CD4-positive, alpha-beta memory T cell (primary cell): Measurements from ENCODE around the gene OSBPL8. TPM values are rescaled to one million over a fixed set of nuclear protein-coding genes. Genes with fewer than 3 reads are reported as not detected.

Experiments
- CTCF ChIA-PET: fragments of 350-600 bp; sonication (Branson Sonifier 250); formaldehyde crosslinking; loops from one replicate; lab custom pipeline; 2021; ENCODE audit warnings: inconsistent platforms; ENCODE audit not compliant: partially characterized antibody; lab: Charles Lee
- POLR2A ChIA-PET: fragments of 350-600 bp; sonication (Branson Sonifier 250); formaldehyde crosslinking; loops from one replicate; lab custom pipeline; 2021; ENCODE audit not compliant: partially characterized antibody; lab: Charles Lee
- DNase-seq, 5 donors: peaks; one replicate each; pipeline versions ENCODE4 v3.0.0 to v3.0.0-alpha.2; 2020 to 2022; ENCODE audit warnings: mixed read lengths in 1 of 5
- H3K27ac ChIP-seq: one replicate; pipeline ENCODE4 v1.7.0; 2013; ENCODE audit warnings: low read depth, low read length
- H3K27me3 ChIP-seq: 2 replicates; pipeline ENCODE4 v1.7.0; 2013; ENCODE audit warnings: mild to moderate bottlenecking, low read length, moderate library complexity; ENCODE audit not compliant: insufficient read depth
- H3K36me3 ChIP-seq: 2 replicates; pipeline ENCODE4 v1.7.0; 2013; ENCODE audit warnings: mild to moderate bottlenecking, low read length, moderate library complexity; ENCODE audit not compliant: insufficient read depth
- H3K4me1 ChIP-seq: 2 replicates; pipeline ENCODE4 v1.7.0; 2013; ENCODE audit warnings: mild to moderate bottlenecking, low read length, moderate library complexity; ENCODE audit not compliant: insufficient read depth
- H3K4me3 ChIP-seq, 2 donors: one replicate each; pipeline ENCODE4 v1.7.0; 2013; ENCODE audit warnings: low read length in 2 of 2, mild to moderate bottlenecking in 1 of 2
- H3K9me3 ChIP-seq, 2 donors: one replicate each; pipeline ENCODE4 v1.7.0; 2013; ENCODE audit warnings: low read length in 2 of 2, control low read depth in 1 of 2; ENCODE audit not compliant: control insufficient read depth in 1 of 2
- H3K27ac Mint-ChIP-seq, 7 donors: one replicate each; pipeline ENCODE4 v1.8.0; 2020 to 2021; ENCODE audit warnings: mixed read lengths in 7 of 7, mild to moderate bottlenecking in 6 of 7, inconsistent platforms in 3 of 7, moderate library complexity in 3 of 7
- H3K27me3 Mint-ChIP-seq, 2 donors: one replicate each; pipeline ENCODE4 v1.8.0; 2020 to 2021; ENCODE audit warnings: mixed read lengths in 2 of 2
- H3K36me3 Mint-ChIP-seq, 2 donors: one replicate each; pipeline ENCODE4 v1.8.0; 2020 to 2021; ENCODE audit warnings: mixed read lengths in 2 of 2, inconsistent platforms in 1 of 2, mild to moderate bottlenecking in 1 of 2
- H3K4me1 Mint-ChIP-seq, 4 donors: one replicate each; pipeline ENCODE4 v1.8.0; 2020 to 2021; ENCODE audit warnings: mixed read lengths in 4 of 4, mild to moderate bottlenecking in 1 of 4
- H3K4me3 Mint-ChIP-seq, 8 donors: one replicate each; pipeline ENCODE4 v1.8.0; 2020 to 2021; ENCODE audit warnings: mixed read lengths in 8 of 8, mild to moderate bottlenecking in 7 of 8, moderate library complexity in 6 of 8, inconsistent platforms in 3 of 8
- H3K9me3 Mint-ChIP-seq, 8 donors: one replicate each; pipeline ENCODE4 v1.8.0; 2020 to 2021; ENCODE audit warnings: mixed read lengths in 8 of 8, mild to moderate bottlenecking in 5 of 8, inconsistent platforms in 3 of 8, moderate library complexity in 1 of 8
- intact Hi-C: fragments of 100-400 bp; cut with micrococcal nuclease; formaldehyde crosslinking; loops from one replicate; pipeline ENCODE4 v1.15.1; 2023
- polyA plus RNA-seq, 2 donors: library from polyadenylated mRNA; unstranded; fragments of 300-500 nt; fragmentation: Illumina TruSeq; gene quantifications; one replicate each; pipeline ENCODE4 v1.2.3, GENCODE V29; 2021
- total RNA-seq, 2 experiments: library from RNA; stranded (reverse); gene quantifications; one replicate each; pipeline ENCODE4 v1.2.3, GENCODE V29; 2021

Gene OSBPL8
- total and polyA plus RNA-seq, 4 experiments from 2014 or later: 126 to 143 (median 129) TPM

DNA sequence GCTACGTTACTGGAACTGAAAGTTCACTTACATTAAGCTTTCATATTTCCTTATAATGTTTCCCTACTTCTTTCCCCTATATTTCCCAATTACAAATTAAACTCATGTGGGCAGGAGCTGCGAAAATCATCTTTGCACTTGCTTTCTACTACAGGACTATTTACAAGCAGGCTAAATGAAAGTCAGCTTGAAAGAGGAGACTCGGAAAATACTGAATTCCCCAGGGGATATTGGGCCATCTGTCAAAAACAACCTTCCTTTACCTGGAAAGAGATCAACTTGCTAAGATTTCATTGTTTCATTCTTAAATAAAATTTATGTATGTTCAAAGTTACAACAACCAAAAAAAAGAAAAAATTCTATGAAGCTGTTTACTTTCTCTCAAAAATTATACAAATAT lies 118.6 kb downstream of the OSBPL8 start:
- POLR2A ChIA-PET: no interaction called here
- Mint-ChIP-seq H3K4me3 (no peak overlapping the region), H3K9me3 (peaks cover 0 to 2% (median under 1%) of the 10 kb centered on the region in 8 donors), H3K4me1 (peaks cover 26 to 48% (median 43%) of the 10 kb centered on the region in 4 donors), H3K27me3 (no peaks in the 10 kb centered on the region), H3K36me3 (peaks cover 21 to 25% of the 10 kb centered on the region in 2 donors), H3K27ac (peak overlapping the region in 2 of 7 donors; percentile 1 to 73)
- no peaks in the 10 kb centered on the region for H3K9me3 ChIP-seq
- CTCF ChIA-PET: interaction anchor here (1.2 to 1.4 kb wide), 2 partner anchors 16 to 282 kb away, joined by 3 to 9 read pairs; no protein-coding TSS in a partner anchor
- no peak overlapping the region for H3K27ac ChIP-seq
- peaks cover 32% of the 10 kb centered on the region for H3K4me1 ChIP-seq
- DNase-seq: no peak
- intact Hi-C loops: no loop called here
- H3K36me3 ChIP-seq: no peaks in the 10 kb centered on the region
- no peak overlapping the region for H3K4me3 ChIP-seq
- H3K27me3 ChIP-seq: no peaks in the 10 kb centered on the region

DNA sequence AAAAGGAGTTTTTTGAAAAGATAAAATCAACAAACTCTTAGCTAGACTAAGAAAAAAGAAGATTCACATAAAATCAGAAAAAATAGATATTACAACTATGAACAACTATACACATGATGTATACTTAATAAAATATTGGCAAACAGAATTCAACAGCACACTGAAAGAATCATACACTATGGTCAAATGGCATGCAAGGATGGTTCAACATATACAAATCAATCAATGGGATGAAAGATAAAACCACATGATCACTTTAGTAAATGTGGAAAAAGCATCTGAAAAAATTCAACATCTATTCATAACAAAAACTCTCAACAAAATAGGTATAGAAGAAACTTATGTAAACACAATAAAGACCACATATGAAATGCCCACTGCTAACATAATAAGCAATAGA lies 126.8 kb downstream of the OSBPL8 start:
- Histone ChIP-seq H3K9me3 (peaks cover 0 to 9% of the 10 kb centered on the region in 2 donors), H3K4me1 (no peaks in the 10 kb centered on the region), H3K27me3 (no peaks in the 10 kb centered on the region), H3K4me3 (no peak overlapping the region), H3K27ac (no peak overlapping the region), H3K36me3 (no peaks in the 10 kb centered on the region)
- no peaks in the 10 kb centered on the region for H3K27me3 Mint-ChIP-seq
- H3K9me3 Mint-ChIP-seq: peaks cover 6 to 50% (median 37%) of the 10 kb centered on the region in 8 donors
- peaks cover 64 to 72% of the 10 kb centered on the region in 2 donors for H3K36me3 Mint-ChIP-seq
- intact Hi-C loops: no loop called here
- POLR2A ChIA-PET: no interaction called here
- peaks cover 21 to 31% (median 30%) of the 10 kb centered on the region in 4 donors for H3K4me1 Mint-ChIP-seq
- H3K27ac Mint-ChIP-seq: peak overlapping the region in 1 of 7 donors; percentile 35
- no peak for DNase-seq
- CTCF ChIA-PET: no interaction called here
- no peak overlapping the region for H3K4me3 Mint-ChIP-seq

DNA sequence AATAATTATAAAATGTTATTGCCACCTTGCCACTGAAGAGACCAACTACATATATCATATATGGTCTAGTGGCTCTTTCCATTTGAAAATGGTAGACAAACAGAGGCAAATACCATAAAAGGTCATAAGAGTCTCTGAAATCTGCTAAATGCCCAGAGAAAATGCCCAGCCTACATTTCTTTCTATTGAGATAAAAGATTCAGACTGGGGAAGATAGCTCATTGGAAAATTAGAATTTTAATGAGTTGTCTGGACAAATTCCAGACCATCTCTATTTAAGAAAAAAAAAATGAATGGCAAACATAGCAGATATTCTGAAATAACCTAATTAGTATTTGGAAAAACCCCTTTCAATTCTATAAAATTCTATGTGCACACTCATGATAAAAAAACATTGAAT lies 131.5 kb downstream of the OSBPL8 start:
- intact Hi-C loops: no loop called here
- ChIA-PET POLR2A (no interaction called here), CTCF (no interaction called here)
- no peak for DNase-seq
- Histone ChIP-seq H3K27me3 (no peaks in the 10 kb centered on the region), H3K4me1 (no peaks in the 10 kb centered on the region), H3K27ac (no peak overlapping the region), H3K4me3 (no peak overlapping the region), H3K9me3 (peaks cover 0 to 8% of the 10 kb centered on the region in 2 donors), H3K36me3 (no peaks in the 10 kb centered on the region)
- H3K4me1 Mint-ChIP-seq: peaks cover 20 to 33% (median 29%) of the 10 kb centered on the region in 4 donors
- H3K36me3 Mint-ChIP-seq: peaks cover 52 to 62% of the 10 kb centered on the region in 2 donors
- H3K9me3 Mint-ChIP-seq: peaks cover 6 to 48% (median 37%) of the 10 kb centered on the region in 8 donors
- no peaks in the 10 kb centered on the region for H3K27me3 Mint-ChIP-seq
- H3K27ac Mint-ChIP-seq: no peak overlapping the region
- H3K4me3 Mint-ChIP-seq: no peak overlapping the region

DNA sequence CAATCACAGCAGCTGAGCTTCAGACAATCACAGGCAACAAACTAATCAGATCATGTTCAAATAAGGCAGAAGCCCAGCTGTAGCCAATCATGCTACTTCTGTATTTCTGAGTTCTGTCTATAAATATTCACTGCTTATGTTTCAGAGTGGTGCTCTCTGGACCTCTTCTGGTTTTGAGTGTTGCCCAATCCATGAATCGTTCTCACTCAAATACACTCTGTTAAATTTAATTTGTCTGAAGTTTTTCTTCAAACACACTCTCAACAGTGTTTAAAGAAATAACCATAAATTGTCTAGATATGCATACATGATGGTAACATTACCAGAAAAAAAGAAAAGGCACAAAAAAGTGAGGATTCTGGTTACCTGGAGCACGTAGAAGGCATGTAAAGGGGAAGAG lies 133.4 kb downstream of the OSBPL8 start:
- H3K27me3 Mint-ChIP-seq: no peaks in the 10 kb centered on the region
- Histone ChIP-seq H3K9me3 (peaks cover 0 to 2% of the 10 kb centered on the region in 2 donors), H3K36me3 (no peaks in the 10 kb centered on the region), H3K27me3 (no peaks in the 10 kb centered on the region), H3K4me3 (no peak overlapping the region), H3K27ac (no peak overlapping the region), H3K4me1 (no peaks in the 10 kb centered on the region)
- peak overlapping the region in 1 of 8 donors; percentile 45 for H3K4me3 Mint-ChIP-seq
- peaks cover 4 to 29% (median 21%) of the 10 kb centered on the region in 8 donors for H3K9me3 Mint-ChIP-seq
- intact Hi-C loops: no loop called here
- peaks cover 35 to 42% of the 10 kb centered on the region in 2 donors for H3K36me3 Mint-ChIP-seq
- no peak for DNase-seq
- H3K27ac Mint-ChIP-seq: peak overlapping the region in 1 of 7 donors; percentile 86
- CTCF ChIA-PET: no interaction called here
- H3K4me1 Mint-ChIP-seq: peaks cover 22 to 37% (median 28%) of the 10 kb centered on the region in 4 donors
- POLR2A ChIA-PET: no interaction called here

DNA sequence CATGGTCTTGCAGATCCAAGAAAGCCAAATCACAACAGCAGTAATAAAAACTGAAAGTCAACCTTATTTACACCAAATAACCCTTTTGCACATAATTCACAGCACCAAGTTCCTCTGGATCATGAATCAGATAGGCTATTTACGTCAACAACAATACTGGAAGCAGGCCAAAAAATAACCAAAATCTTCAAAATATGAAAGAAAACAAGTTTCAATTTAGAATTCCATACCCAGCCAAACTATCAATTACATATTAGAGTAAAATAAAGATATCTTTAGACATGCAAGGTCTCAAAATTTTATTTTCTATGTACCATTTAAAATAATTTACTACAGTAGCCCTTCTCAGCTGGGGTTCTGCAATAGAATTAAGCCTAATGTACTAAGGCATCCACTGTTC lies 134.6 kb downstream of the OSBPL8 start:
- H3K4me3 Mint-ChIP-seq: peak overlapping the region in 1 of 8 donors; percentile 17
- H3K9me3 ChIP-seq: peaks cover 0 to 2% of the 10 kb centered on the region in 2 donors
- peaks cover 24 to 33% of the 10 kb centered on the region in 2 donors for H3K36me3 Mint-ChIP-seq
- no peaks in the 10 kb centered on the region for H3K27me3 Mint-ChIP-seq
- H3K36me3 ChIP-seq: no peaks in the 10 kb centered on the region
- no peaks in the 10 kb centered on the region for H3K27me3 ChIP-seq
- intact Hi-C loops: no loop called here
- peaks cover 14 to 30% (median 22%) of the 10 kb centered on the region in 4 donors for H3K4me1 Mint-ChIP-seq
- peaks cover 4 to 26% (median 21%) of the 10 kb centered on the region in 8 donors for H3K9me3 Mint-ChIP-seq
- no peaks in the 10 kb centered on the region for H3K4me1 ChIP-seq
- no peak overlapping the region for H3K4me3 ChIP-seq
- H3K27ac Mint-ChIP-seq: no peak overlapping the region
- no peak overlapping the region for H3K27ac ChIP-seq
- POLR2A ChIA-PET: no interaction called here
- DNase-seq: no peak
- CTCF ChIA-PET: no interaction called here

DNA sequence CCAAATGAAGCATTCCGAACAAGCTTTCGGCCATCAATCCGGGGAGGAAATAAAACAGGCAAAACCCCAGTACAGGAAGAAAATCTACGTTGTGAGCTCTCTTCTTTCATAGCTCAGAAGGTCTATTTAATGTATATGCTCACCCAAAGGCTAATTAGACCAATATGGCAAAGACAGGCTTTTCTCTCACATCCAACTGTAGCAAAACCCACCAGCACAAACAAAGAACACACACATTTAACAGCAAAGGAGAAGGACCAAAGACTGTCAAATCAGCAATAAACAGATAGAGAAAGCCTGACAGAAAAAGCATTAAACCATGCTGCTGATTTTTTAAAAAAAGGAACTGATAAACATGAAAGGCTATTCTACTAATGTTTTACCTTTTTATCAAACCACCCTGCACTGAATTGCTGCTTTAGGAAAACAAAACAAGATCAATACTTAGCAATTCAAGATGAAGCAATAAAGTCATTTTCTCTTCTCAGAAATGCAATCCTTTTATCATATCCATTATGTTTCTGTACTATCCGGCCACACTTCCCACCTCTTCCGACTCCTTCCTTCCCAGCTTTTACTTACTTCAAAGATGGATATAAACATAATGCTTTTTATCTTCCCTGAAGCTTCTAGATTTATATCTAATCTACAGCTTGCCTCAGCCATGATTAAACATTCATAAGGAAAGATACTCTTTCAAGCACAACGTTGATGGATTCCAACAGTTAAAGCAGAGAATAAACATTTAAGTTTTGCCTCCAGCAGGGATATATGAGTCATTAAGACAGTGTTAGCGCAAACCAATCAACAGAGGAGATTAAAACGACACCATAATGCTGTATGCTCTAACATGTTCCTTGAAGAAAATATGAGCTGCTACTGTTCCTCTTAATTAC lies 136.8 kb downstream of the OSBPL8 start:
- Mint-ChIP-seq H3K9me3 (peaks cover 4 to 26% (median 21%) of the 10 kb centered on the region in 8 donors), H3K4me1 (peaks cover 15 to 26% (median 22%) of the 10 kb centered on the region in 4 donors), H3K4me3 (peak overlapping the region in 1 of 8 donors; percentile 55), H3K36me3 (peaks cover 26% of the 10 kb centered on the region in 2 donors), H3K27ac (no peak overlapping the region), H3K27me3 (no peaks in the 10 kb centered on the region)
- H3K36me3 ChIP-seq: no peaks in the 10 kb centered on the region
- ChIA-PET CTCF (interaction anchor here (1.5 kb wide), 1 partner anchor 34 kb away, joined by 6 read pairs; no protein-coding TSS in a partner anchor), POLR2A (no interaction called here)
- peaks cover 5% of the 10 kb centered on the region for H3K4me1 ChIP-seq
- DNase-seq: no peak
- no peak overlapping the region for H3K27ac ChIP-seq
- no peaks in the 10 kb centered on the region for H3K27me3 ChIP-seq
- no peak overlapping the region for H3K4me3 ChIP-seq
- H3K9me3 ChIP-seq: peaks cover 0 to 2% of the 10 kb centered on the region in 2 donors
- intact Hi-C loops: no loop called here

DNA sequence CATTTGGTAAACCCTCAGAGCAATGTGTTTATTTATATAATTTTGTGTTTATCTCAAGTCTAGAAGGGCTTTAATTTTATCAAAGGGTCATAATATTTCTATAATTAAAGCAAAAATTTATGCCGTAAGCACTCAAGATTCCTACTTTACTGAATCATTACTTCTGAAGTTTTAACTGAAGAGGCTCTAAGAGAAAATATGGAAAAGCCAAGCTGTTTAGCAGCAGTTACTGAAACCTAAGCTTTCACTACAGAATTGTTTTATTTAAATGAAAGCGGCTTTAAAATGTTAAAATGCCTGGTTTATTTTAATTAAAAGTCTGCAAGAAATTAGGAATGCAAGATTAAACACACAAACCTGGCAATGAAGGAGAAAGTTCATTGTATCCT lies 137.4 kb downstream of the OSBPL8 start:
- peaks cover 26 to 33% of the 10 kb centered on the region in 2 donors for H3K36me3 Mint-ChIP-seq
- no peak overlapping the region for H3K27ac Mint-ChIP-seq
- peaks cover 0 to 2% of the 10 kb centered on the region in 2 donors for H3K9me3 ChIP-seq
- CTCF ChIA-PET: interaction anchor here (0.8 to 1.5 kb wide), 3 partner anchors 13 to 164 kb away, joined by 3 to 6 read pairs (median 3); no protein-coding TSS in a partner anchor
- intact Hi-C loops: no loop called here
- no peaks in the 10 kb centered on the region for H3K27me3 Mint-ChIP-seq
- DNase-seq: no peak
- H3K9me3 Mint-ChIP-seq: peaks cover 4 to 26% (median 21%) of the 10 kb centered on the region in 8 donors
- H3K4me3 ChIP-seq: no peak overlapping the region
- H3K4me1 Mint-ChIP-seq: peaks cover 17 to 31% (median 27%) of the 10 kb centered on the region in 4 donors
- no peak overlapping the region for H3K4me3 Mint-ChIP-seq
- H3K27me3 ChIP-seq: no peaks in the 10 kb centered on the region
- no peak overlapping the region for H3K27ac ChIP-seq
- POLR2A ChIA-PET: no interaction called here
- H3K4me1 ChIP-seq: peaks cover 11% of the 10 kb centered on the region
- H3K36me3 ChIP-seq: no peaks in the 10 kb centered on the region
